Left ventricle myocardium superior (tissue), 1 donor: ENCODE results near the gene FAM187B. TPM values are rescaled to one million over a fixed set of nuclear protein-coding genes. Genes with fewer than 3 reads are reported as not detected.

Source experiments
- ATAC-seq: fragments of 200-7000 bp; cut with Tn5 transposase; one replicate; pipeline ENCODE4 v1.9.1; 2020; ENCODE audit warnings: mild to moderate bottlenecking, moderate library complexity
- DNase-seq: peaks from one replicate; pipeline ENCODE4 v3.0.0-alpha.2; 2020
- intact Hi-C: fragments of 100-400 bp; cut with micrococcal nuclease; formaldehyde crosslinking; loops from one replicate; pipeline ENCODE4 v1.11.0; 2022
- total RNA-seq: library from RNA; stranded (reverse); fragmentation: NEBNext Ultra II Directional; extraction: Animal tissue kit (Norgen Biotek cat#: 25700); gene quantifications from one replicate; pipeline ENCODE4 v1.2.1, GENCODE V29; 2021
- donor health status: DM: no; HTN: yes; CAD: no; lungs with severe emphysema.

FAM187B gene
- total RNA-seq, 1 donor from 2014 or later = not detected

DNA sequence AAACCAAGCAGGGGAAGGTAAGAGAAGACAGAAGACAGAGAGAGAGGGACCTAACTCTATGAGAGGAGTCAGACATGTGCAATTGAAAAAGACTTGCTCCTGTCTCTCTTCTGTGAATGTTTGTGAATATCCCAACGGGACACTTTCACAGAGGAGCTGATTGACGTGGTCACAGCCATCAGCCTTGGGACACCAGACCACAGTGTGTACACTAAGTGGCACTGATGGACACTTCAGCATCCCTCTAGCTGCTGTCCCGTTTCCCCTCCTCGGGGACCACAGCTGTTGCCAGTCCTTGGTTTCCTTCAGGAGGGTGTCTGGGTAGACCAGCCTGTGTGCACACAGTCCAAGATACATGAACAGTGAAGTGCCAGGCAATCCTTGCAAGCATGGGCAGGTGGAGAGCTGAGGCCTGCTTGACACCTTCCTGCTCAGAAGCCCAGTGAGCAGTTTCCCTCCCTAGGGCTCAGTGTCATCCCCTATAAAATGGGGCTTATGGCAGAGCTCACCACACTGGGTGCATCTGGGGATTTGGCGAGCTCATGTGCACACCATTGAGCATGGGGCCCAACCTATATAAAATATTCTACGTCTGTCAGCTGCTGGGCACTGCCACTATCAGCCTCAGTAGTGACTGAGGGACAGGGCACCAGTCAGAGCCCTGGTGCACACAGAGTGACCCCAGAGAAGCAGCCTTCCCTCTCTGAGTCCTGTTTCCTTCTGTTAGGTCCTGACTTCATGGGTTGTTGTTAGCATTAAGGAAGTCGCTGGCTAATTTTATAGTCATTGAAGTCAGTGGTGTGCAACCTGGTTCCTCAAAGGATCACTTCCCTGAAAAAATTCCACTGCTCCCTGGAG, 36.0 kb upstream of the FAM187B start:
- DNase-seq = peak; percentile 14
- ATAC-seq = no peak
- intact Hi-C loops = no loop called here

DNA sequence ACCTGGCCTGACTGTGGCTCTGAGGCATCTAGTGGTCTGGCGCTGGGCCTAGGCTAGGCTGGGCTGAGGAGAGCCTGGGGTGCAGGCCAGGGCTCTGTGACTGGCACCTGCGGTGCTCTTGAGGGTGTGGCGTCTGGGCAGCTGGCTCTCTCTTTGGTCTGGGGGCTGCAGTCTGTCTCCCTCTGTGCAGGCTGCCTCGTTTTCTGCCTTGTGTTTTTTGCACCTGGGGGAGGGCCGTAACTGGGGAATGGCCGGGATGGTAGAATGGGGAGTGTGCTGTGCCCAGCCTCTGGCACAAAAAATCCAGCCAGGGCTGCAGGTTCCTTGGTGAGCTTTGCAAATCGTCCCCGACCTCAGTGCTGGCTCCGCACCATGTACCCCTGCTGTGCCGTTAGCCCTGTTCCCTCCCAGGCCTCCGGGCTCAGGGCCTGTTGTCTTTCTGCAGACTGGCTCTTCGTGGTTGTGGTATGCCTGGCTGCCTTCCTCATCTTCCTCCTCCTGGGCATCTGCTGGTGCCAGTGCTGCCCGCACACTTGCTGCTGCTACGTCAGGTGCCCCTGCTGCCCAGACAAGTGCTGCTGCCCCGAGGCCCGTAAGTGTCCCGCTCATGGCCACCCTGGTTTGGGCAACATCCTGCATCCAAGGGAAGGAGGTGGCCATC, 33.7 kb upstream of the FAM187B start:
- ATAC-seq (peak; percentile 28), DNase-seq (peak; percentile 40)
- intact Hi-C loops = no loop called here

DNA sequence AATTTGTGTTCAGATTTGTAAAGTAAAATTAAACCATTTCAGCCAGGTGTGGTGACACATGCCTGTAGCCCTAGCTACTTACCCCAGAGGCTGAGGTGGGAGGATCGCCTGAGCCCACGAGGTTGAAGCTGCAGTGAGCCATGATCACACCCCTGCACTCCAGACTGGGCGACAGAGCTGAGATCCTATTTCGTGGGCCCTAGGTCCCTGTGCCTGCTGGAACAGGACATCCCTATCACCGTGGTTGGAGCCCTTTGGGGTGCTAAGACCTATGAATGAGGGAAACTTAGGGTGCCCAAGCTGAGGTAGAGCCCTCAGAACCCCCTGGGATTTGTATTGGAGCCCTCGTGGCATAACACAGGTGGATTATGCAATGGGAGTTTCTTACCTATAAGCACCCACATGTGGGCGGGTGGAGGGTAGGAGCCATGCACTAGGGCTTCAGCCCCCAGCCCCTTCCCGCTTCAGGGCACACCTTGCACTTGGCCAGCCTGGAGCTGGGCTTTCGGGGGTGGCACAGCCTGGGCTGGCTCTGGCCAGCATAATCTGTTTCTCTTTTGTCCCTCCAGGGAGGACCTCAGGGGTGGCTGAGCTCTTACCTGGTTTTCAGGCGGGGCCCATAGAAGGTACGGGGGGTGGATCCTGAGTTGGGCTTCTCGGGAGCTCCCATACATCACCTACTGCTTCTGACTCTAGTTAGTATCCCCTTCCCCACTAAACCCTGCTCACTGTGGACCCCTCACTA, 33.0 kb upstream of the FAM187B start:
- DNase-seq (peak; percentile 23), ATAC-seq (no peak)
- intact Hi-C loops = no loop called here

GRCh38 chr19:35260694-35261304, 32.3 kb upstream of the FAM187B start:
- DNase-seq (peak; percentile 15), ATAC-seq (no peak)
- intact Hi-C loops = no loop called here

DNA sequence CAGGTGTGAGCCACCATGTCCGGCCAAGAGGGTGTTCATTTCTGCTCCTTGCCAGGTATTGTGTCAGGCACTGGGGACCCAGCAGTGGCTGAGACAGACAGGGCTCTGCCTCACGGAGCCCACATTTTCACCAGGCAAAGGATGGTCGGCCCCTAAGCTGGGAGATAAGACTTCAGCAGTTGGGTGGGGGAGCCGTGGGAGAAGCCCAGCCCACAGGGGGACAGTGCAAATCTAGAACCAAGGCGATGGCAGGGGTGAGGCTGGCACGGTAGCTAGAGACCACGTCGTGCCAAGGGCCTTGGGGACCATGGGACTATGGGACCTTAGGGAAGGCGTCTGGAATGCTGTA, 28.5 kb upstream of the FAM187B start:
- DNase-seq (no peak), ATAC-seq (no peak)
- intact Hi-C loops = no loop called here

DNA sequence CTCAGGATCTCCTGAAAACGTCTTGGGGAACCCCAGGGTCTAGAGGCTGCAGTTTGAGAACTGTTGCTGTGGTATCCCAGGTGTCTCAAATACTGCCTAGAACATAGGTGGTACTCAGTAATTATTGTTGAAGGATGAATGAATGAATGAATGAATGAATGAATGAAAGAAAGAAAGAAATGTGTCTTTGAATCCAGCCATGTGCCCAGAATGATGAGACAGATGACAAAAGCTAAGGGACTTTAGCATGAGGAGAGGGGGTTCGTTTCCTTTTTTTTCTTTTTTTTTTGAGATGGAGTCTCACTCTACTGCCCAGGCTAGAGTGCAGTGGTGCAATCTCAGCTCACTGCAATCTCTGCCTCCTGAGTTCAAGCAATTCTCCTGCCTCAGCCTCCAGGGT, 28.0 kb upstream of the FAM187B start:
- ATAC-seq (no peak), DNase-seq (no peak)
- intact Hi-C loops = no loop called here

GRCh38 chr19:35254341-35255297, 26.1 kb upstream of the FAM187B start:
- DNase-seq = no peak
- intact Hi-C loops = no loop called here
- ATAC-seq = peak; percentile 57

DNA sequence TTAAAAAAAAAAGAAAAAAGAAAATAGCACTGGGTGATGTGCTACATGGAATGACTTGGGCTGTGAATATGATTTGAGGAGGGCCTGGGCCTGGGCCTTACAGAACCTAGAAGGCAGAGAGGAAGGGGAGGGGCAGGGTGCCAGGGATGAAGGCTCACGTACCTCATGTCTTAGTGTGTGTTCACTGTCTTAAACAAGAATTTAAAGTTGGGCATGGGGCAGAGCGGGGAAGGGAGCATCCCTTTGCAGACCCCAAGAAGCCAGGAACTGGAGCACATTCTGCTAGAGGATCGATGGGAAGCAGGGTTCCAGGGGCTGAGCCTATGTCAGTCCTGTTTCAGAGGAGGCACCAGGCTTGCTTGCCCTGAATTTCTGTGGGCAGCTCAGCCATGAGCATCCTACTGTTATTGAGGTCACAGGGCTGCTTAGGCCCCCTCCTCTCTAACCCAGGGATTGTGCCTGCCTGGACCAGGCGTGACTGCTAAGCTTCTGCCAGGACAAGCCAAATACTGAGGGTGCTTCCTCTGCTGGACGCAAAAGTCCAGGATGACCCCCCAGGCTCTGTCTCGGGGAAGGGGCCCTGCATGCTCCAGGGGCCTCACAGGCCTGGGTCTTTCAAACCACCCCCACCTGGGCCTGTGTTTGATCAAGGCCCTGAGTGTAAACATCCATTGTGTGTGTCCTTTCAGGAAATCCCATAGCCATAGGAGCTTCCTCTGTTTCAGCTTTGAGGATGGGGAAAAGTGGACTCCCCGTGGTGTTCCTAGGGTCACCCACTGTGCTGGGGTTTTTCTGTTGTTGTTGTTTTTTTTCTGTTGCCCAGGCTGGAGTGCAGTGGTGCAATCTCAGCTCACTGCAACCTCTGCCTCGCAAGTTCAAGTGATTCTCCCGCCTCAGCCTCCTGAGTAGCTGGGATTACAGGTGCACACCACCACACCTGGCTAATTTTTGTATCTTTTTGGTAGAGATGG, 25.1 kb upstream of the FAM187B start:
- DNase-seq (no peak), ATAC-seq (no peak)
- intact Hi-C loops = no loop called here

DNA sequence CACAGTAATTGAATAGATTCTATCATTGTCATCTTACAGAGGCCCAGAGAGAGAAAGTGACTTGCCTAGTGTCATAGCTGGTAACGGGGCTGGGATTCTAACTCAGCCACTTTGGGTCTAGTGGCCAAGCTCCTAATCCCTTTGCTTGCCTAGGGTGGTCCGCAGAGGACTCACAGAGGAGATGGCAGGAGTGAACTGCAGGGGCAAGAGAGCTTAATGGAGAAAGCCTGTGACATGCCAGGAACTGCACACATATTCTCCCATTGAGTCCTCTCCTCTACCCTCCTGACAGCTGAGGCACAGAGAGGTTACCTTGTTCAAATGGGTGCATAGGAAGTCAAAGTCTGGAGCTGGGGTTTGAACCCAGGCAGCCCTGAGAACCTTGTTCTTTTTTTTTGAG, 22.9 kb upstream of the FAM187B start:
- no peak for ATAC-seq
- intact Hi-C loops = no loop called here
- no peak for DNase-seq

DNA sequence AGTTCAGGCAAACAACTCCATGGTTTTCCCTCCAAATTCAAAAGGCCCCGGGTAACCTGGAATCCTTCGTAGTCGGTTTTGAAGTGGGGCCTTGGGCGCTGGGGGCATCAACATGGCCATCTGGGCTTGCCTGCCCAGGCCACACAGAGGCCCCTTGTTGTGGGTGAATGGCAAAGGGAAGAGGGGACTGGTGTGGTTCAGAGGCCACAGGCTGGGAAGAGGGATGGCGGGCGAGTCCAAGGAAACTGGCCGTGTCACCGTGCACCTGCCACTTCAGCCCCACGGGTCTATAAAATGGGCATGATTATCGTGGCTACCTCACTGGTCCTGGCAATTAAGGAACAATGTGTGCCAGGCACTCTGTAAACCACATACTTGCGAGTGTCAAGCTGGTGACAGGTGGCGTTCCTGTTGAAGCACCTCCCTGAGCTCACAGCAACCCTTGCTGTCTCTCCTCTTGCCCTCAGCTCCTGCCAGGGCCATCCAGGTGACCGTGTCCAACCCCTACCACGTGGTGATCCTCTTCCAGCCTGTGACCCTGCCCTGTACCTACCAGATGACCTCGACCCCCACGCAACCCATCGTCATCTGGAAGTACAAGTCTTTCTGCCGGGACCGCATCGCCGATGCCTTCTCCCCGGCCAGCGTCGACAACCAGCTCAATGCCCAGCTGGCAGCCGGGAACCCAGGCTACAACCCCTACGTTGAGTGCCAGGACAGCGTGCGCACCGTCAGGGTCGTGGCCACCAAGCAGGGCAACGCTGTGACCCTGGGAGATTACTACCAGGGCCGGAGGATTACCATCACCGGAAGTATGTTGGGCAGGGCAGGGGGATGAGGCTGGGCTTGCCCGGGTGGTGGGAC, 21.5 kb upstream of the FAM187B start:
- intact Hi-C loops = no loop called here
- ATAC-seq (no peak), DNase-seq (no peak)

DNA sequence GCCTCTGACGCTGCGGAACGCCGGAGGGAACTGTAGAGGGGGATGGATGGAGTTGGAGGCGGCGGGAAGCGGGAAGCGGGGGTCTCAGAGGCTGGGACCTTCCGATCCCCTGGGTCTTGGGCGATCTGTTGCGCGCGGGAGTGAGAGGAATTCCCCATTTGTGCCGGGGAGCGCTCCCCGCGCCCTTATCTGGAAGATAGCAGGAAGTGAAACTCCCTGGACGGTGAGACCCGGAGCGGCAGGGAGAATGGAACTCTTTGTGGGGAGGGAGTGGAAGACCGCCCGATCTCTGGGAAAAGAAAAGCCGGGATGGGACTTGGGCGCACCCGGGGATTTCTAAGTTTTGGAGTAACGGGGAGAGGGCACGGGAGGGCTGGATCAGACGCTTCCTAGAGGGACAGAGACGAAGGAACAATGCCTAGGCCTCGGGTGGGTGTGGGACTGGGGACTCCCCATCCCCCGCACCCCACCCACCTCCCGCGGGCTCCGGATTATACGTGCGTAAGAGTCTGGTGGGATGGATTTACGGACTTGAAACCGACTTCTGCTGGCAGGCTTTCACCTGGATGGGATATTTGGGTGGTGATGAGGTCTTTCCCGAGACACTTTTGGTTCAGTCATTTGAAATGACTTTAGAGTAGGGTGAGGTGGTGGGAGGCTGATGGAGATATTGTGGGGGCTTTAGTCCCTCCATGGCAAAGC, 20.8 kb upstream of the FAM187B start:
- intact Hi-C loops = no loop called here
- no peak for DNase-seq
- ATAC-seq = no peak

GRCh38 chr19:35248310-35249145, 20.0 kb upstream of the FAM187B start, which contains the start of gene LSR:
Gene LSR (plus strand): TSS chr19:35249002. CDS start chr19:35249023, 21 bp downstream.
- ATAC-seq = peak; percentile 90
- DNase-seq = peak; percentile 62
- intact Hi-C loops = no loop called here

DNA sequence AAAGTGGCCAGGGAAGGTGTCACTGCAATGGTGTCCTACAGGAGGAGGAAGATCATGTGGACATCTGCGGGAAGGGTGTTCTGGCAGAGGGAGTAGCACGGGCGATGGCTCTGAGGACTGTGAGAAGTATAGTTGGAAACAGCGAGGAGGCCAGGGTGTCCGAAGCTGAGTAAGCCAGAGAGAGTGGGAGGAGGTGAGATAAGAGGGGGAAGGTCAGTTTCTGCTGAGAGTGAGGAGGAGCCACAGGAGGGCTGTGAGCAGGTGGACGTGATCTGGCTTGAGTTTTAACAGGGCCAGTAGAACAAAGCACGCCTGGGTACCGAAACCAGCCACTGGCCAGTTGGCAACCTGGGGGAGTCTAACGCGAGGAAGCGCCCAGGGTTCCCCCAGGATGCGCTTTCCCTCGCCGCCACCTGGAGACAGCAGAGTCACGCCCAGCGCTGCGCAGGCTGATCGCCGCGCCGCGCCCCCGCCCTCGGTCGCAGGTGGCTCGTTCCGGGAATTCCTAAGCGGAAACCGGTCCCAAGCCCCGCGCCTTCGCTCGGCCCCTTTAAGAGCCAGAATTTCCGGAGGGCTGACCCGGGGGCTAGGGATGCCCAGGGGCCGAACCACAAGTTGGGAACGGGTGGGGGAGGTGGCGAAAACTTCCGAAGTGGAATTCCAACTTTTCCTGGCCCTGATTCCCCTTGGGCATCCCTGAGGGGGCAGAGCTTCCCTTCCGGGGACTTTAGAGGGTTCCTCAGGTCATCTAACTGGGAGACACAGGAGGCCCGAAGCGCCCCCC, 19.2 kb upstream of the FAM187B start:
- ATAC-seq (peak; percentile 80), DNase-seq (peak; percentile 60)
- intact Hi-C loops = no loop called here

DNA sequence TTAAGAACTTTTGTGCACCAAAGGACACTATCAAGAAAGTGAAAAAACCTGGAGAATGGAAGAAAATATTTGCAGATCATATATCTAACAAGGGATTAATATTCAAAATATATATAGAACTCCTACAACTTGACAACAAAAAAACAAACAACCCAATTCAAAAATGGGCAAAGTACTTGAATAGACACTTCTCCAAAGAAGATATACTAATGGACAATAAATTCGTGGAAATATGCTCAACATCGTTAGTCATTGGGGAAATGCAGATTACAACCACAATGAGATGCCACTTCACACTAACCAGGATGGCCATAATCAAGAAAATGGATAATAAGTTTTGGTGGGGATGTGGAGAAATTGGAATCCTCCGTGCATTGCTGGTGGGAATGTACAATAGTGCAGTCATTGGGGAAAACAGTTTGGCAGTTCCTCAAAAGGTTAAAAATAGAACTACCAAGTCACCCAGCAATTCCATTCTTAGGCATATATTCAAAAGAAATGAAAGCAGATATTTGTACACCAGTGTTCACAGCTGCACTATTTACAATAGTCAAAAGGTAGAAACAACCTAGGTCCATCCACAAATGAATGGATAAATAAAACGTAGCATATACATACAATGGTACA, 18.0 kb upstream of the FAM187B start:
- ATAC-seq (no peak), DNase-seq (no peak)
- intact Hi-C loops = no loop called here
